Daoy (cell line): ENCODE data around the gene CSTF1. TPM values are rescaled to one million over a fixed set of nuclear protein-coding genes. Genes with fewer than 3 reads are reported as not detected.
"Not testable (repeated sequence)": the region's sequence is repeated elsewhere in the genome, so short reads cannot be mapped to it uniquely, and the experiment has no call there.

Source experiments
- DNase-seq: peaks from one replicate; pipeline ENCODE4 v3.0.0-alpha.2; 2015; ENCODE audit warnings: low read depth
- total RNA-seq: library from RNA; depleted of rRNA; stranded (reverse); fragments of >200 nt; shearing (Covaris generic); gene quantifications from 2 replicates; pipeline ENCODE4 v1.2.3, GENCODE V29; 2014

CSTF1 gene
- total RNA-seq, 1 experiment from 2014 or later = 45.2 TPM

- no peak for DNase-seq
Measured at GRCh38 chr20:56369179-56369578, 23.3 kb upstream of the CSTF1 start.

DNA sequence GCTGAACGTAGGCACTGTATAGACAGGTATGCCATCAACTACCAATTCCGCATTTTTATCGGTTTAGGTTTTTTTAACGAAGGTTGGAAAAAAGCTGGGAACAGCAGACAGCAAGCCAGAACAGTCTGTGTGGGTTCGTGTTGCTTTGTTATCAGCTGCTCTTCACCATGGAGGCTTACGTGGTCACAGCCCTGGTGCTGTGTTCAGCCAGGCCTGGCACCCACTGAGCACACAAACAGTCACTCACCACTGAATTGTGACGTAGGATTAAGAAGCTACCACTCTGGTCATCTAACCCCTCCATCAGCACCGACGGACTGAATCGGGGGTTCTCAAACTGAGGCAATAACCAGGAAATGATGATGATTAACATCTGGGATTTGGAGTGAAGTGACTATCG, 20.5 kb upstream of the CSTF1 start:
- no peak for DNase-seq

DNA sequence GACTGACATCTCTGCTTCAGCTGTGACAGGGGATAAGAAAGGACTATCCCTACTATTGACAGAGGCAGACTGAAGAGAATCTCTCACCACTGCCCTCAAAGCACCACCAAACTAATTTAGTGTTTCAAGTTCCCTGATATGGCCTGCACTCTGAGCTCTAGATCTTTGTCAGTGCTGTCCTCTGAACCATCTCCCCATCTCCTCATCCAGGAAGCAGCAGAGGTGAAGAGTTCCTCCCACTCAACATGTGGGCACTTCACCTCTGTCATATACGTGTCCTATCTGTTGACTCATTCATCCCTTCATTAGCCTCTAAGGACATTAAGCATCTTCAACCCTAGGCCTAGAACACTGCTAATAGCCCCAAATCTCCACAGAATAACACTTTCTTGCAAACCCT, 19.6 kb upstream of the CSTF1 start:
- no peak for DNase-seq

DNA sequence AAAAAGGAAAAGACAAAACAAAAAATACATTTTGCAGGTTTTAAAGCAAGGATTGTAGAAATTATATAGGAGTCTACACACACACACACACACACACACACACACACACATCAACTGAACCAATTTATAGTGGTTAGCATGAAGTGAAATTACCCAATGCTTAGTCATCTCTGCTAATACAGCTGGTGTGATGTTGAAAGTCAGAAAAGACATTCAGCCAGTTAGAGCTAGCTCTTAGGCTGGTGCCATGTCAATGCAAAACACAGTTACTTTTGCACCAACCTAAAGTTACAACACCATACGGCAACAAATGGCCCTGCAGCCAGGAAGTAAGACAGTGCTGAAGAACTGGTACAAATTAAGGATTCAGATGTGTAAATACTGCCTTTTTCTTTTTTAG, 18.5 kb upstream of the CSTF1 start:
- peak; percentile 46 for DNase-seq

- no peak for DNase-seq
Measured at GRCh38 chr20:56376331-56376730, 16.1 kb upstream of the CSTF1 start.

- no peak for DNase-seq
Measured at GRCh38 chr20:56378386-56378785, 14.1 kb upstream of the CSTF1 start.

DNA sequence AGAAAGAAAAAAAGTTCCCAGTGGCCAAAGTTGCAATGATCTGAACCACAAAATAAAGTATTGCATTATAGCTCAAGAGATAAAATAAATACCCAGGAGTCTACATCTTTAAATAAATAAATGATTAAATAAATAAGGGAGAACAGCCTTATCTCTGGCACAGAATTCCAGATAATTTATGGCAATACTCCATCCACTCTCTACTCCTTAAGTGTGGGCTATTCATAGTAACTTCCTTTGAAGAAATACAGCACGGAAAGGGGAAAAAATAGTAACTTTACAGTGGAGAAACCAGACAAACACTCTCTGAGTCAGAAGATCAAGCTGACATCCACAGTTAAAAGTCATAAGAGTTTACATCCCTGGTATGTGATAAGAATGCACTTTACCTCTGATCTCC, 12.1 kb upstream of the CSTF1 start:
- DNase-seq = no peak

DNA sequence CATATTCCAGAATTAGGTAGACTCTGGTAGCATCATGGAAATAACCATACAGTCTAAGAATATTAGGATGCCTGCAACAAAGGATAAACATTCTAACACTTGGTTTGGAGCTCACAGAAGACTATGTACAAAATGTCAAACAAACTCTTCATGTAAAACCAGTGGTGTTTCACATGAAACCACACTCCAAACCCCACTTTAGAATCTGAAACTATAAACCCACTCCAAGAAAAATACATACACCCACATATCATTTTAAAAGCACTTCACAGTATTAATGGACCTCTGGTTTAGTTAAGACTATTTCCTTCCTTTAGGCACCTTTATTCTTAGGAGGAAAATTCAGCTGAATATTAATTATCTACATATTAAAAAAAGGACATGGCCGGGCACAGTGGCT, 10.9 kb upstream of the CSTF1 start:
- DNase-seq = no peak

GRCh38 chr20:56382696-56383095, 9.7 kb upstream of the CSTF1 start:
- no peak for DNase-seq

DNA sequence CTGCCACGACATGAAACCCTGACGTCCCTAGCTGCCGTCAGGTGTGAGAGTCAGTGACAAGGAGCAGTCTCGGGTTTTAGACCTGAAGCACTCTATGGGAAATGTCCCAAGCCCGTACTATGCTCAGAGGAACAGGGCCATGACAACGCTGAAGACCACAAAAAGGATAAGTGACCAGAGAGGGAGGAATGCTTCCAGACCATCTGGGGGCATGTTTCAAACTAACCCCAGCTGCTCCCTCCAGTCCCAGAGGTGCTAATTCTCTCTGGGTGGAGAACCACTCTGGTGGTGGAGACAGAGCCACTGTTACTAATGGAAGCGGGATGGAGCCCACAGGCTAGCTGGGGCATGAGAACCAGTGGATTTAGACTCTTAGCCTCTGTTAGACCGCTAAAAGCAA, 9.1 kb upstream of the CSTF1 start:
- no peak for DNase-seq

DNA sequence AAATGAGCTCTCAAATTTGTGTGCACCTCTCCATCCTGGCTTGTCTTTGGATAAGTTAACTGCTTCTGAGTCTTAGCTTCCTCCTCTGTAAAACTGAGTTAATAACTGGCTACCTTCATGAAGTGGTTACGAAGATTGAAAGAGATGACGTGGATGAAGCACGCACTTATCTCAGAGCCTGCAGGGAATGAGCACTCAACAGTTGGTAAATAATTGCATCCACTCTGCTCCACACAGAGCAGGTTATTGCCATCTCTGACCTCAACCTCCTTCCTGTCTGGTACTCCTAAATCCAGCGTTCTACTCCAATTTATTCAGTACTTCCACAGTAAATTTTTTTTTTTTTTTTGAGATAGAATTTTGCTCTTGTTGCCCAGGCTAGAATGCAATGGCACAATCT, 7.3 kb upstream of the CSTF1 start:
- no peak for DNase-seq

DNA sequence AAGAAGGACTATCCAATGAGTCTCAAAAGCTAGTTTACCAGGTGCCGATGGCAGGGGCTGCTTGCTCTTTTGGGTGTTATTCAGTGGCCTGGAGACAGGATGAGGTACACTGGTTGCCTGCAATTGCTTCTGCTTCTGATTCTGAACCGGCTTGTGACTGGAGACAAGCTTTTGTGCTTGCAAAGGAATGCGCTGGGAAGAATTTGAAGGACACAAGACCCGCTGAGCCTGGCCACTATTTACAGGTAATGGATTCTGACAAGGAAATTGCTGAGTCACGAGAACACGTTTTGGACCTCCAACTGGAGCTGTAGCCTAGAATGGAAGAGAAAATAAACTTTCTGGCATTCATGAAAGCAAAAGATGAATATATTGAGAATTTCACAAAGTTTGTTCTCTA, 6.2 kb upstream of the CSTF1 start:
- DNase-seq = no peak

- DNase-seq = no peak
Measured at GRCh38 chr20:56388882-56389281, 3.6 kb upstream of the CSTF1 start.

DNA sequence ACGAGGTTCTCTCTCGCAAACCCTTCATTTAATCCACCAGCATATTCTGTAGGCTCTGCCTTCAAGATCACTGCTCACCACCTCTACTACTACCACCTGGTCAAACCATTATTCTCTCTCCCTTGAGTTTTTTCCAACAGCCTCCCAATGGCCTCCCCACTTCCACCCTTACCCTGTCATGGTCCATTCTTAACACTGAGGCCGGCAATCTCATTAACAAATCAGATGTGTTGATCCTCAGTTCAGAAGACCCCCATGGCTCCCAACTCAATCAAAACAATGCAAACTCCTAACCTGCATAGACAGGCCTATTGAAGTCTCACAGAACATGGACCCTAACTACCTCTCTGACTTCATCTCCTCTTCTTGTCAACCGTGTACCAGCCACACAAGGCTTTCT, 2.6 kb upstream of the CSTF1 start:
- DNase-seq = no peak

GRCh38 chr20:56390396-56390795, 2.0 kb upstream of the CSTF1 start:
- not testable (repeated sequence) for DNase-seq

DNA sequence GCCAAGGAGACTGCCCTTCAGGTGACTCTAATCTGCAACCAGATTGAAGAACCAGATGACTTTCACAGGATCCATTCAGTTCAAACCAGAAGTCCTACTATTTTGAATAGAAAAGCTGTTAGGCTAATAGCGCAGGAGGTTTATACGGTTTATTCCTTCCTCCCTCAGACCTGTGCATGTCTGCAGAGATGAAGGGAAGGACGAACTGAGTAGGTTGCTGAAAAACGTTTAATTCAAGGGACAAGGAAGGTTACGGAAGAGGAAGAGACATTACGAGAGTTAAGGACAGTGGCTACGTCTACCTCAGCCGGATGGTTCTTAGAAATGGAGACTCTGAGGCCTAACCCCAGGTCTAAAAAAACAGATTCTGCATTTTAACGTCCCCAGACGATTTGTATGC, 1.4 kb upstream of the CSTF1 start:
- no peak for DNase-seq

DNA sequence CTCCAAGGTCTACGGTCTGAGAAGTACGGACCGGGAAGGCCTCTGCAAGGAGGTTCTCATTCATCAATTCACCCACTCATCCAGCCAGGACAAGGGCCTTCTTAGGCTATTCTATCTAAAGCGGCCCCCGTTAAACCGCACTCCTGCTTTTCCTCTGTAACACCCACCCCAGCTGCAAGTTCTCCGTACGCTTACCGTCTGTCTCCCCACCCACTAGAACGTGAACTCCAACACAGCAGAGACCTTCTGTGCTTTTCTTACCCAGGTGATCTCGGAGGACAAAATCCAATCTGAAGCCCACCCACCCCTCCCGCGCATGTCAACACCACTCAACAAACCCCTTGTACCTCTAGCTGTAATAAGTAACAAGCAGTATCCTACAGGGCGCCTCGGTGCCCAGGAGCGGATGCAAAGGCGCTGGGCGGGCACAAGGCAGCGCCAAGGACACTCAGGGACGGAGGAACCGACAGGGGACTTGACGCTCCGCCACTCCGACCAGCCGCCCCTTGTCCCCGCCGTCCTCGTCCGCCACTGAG, 781 bp upstream of the CSTF1 start:
- peak; percentile 6 for DNase-seq

- no peak for DNase-seq
Measured at GRCh38 chr20:56392881-56393482, 537 bp downstream of the CSTF1 start.

DNA sequence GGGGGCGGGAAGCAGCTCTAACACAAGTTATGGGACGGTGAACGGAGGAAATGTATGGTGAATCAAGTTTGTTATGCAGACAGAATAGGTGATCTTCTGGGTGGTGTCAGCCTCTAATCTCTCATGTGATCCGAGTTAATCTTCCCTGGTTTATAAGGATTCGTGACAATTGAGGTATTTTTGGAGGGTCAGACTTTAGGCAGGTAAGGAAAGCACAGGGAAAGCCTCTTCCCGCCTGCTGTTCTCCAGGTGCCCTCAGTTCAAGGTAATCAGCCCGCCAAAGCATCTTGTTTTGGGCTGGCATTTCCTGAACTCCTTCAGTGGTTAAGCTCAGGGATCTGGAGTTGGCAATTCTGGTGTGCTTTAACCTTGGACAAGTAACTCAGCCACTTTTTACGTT, 1.2 kb downstream of the CSTF1 start:
- DNase-seq = no peak

GRCh38 chr20:56395166-56395565, 2.7 kb downstream of the CSTF1 start:
- no peak for DNase-seq

DNA sequence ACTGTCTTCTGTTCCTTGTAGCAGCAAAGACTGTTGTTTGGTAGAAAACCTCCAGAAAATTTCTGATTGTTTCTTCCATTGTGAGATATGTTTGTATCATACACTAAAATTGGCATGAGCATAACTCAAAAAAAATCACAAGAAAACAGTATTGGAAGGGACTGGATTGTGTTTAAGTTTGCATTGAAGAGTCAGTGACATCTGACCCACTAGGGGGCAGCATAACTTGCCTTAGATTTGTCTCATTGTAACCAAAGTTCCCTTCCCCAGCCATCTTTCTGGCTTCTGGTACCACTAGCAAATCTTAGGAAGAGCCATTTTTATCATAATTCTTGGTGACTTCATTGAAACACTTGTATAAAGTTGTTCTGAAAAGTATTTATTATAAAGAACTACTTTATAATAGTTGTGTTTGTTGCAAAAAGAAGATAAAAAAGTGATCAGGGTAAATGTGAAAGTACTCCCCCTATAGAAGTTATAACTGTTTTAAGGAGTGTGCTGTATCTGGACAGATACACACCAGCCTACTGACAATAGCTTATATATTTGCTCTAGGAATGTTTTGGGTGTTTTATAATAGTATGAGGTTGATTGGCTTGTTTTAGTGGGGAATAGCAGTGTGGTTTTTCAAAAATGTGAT, 7.7 kb downstream of the CSTF1 start:
- DNase-seq = peak; percentile 46

DNA sequence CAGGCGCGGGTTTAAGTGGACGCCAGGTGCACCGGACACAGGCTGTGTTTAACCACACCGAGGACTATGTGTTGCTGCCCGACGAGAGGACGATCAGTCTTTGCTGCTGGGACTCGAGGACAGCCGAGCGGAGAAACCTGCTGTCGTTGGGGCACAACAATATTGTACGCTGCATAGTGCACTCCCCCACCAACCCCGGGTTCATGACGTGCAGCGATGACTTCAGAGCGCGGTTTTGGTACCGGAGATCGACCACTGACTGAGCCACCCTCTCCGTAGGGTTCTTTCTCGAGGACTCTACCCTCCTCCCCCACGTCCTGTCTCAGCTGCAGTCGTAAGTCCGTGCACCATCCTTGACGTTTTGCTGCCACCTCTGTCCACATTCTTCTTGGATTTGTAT, 11.0 kb downstream of the CSTF1 start:
- DNase-seq = no peak

GRCh38 chr20:56405356-56405755, 12.9 kb downstream of the CSTF1 start:
- not testable (repeated sequence) for DNase-seq

DNA sequence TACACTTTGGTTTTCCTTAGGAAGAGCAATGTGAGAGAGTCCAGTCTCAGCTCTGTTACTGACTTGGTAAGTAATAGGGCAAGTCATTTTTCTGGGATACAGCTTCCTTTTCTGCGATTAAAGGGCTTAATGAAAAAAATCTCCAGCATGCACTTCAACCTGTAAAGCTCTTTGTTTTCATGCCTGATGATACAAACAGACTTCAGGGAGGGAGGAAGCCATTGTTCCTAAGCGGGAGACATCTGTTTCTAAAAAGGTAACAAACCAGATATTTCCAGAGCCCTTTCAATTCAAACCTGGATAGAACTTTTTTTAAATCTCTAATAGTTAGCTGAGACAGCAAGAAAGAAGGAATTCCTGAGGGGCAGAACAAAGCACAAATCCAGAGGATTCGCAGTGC, 14.5 kb downstream of the CSTF1 start:
- no peak for DNase-seq
